ENCODE data around the gene PLEKHD1. TPM values are rescaled to one million over a fixed set of nuclear protein-coding genes. Genes with fewer than 3 reads are reported as not detected.
"Not testable (repeated sequence)": the region's sequence is repeated elsewhere in the genome, so short reads cannot be mapped to it uniquely, and the experiment has no call there.

PLEKHD1 gene
- total RNA-seq, 4 donors from 2014 or later, result 0.13 to 2.4 (median 1.8) TPM

GRCh38 chr14:69493038-69493437 lies 8.5 kb downstream of the PLEKHD1 start:
- no peak for TF ChIP-seq POLR2A (IDR thresholded peaks at IDR 0.05)
- TF ChIP-seq, protein P1, sequence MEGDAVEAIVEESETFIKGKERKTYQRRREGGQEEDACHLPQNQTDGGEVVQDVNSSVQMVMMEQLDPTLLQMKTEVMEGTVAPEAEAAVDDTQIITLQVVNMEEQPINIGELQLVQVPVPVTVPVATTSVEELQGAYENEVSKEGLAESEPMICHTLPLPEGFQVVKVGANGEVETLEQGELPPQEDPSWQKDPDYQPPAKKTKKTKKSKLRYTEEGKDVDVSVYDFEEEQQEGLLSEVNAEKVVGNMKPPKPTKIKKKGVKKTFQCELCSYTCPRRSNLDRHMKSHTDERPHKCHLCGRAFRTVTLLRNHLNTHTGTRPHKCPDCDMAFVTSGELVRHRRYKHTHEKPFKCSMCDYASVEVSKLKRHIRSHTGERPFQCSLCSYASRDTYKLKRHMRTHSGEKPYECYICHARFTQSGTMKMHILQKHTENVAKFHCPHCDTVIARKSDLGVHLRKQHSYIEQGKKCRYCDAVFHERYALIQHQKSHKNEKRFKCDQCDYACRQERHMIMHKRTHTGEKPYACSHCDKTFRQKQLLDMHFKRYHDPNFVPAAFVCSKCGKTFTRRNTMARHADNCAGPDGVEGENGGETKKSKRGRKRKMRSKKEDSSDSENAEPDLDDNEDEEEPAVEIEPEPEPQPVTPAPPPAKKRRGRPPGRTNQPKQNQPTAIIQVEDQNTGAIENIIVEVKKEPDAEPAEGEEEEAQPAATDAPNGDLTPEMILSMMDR (IDR thresholded peaks at IDR 0.05), result no peak
- no peak for DNase-seq (ENCODE audit: low spot score in 2 of 2)
- 67 to 78% methylated on average over 4 of the region's 4 CpGs for WGBS, 2 donors
- H3K4me3 ChIP-seq (ENCODE audit: low read depth, poor library complexity, severe bottlenecking), result no peak overlapping the region
- intact Hi-C loops (cut with DNase I; ENCODE audit: low total_unique reads), result no loop called here

- no peak overlapping the region for H3K4me3 ChIP-seq (ENCODE audit: low read depth, poor library complexity, severe bottlenecking)
- TF ChIP-seq POLR2A (IDR thresholded peaks at IDR 0.05), result no peak
- TF ChIP-seq, protein P1 (IDR thresholded peaks at IDR 0.05), result no peak
- WGBS, 2 donors, result 55 to 64% methylated on average over 3 of the region's 3 CpGs
- no peak for DNase-seq (ENCODE audit: low spot score in 2 of 2)
- intact Hi-C loops (cut with DNase I; ENCODE audit: low total_unique reads), result no loop called here
These were observed 9.3 kb downstream of the PLEKHD1 start for GRCh38 chr14:69493791-69494190.

- TF ChIP-seq, protein P1 (IDR thresholded peaks at IDR 0.05), result no peak
- no peak for TF ChIP-seq POLR2A (IDR thresholded peaks at IDR 0.05)
These were observed 10.9 kb downstream of the PLEKHD1 start for GRCh38 chr14:69495341-69495921.

GRCh38 chr14:69497866-69498265 lies 13.3 kb downstream of the PLEKHD1 start:
- DNase-seq (ENCODE audit: low spot score in 2 of 2); intact Hi-C loops (cut with DNase I; ENCODE audit: low total_unique reads); H3K4me3 ChIP-seq (ENCODE audit: low read depth, poor library complexity, severe bottlenecking): not testable (repeated sequence)
- 93 to 97% methylated on average over 4 of the region's 4 CpGs for WGBS, 2 donors

More at GRCh38 chr14:69495341-69495921, 10.9 kb downstream of the PLEKHD1 start:
- intact Hi-C loops (cut with DNase I; ENCODE audit: low total_unique reads), result no loop called here
- 90% methylated on average over 5 of the region's 5 CpGs for WGBS, 2 donors
- H3K4me3 ChIP-seq (ENCODE audit: low read depth, poor library complexity, severe bottlenecking), result no peak overlapping the region
- DNase-seq (ENCODE audit: low spot score in 2 of 2), result no peak

DNA sequence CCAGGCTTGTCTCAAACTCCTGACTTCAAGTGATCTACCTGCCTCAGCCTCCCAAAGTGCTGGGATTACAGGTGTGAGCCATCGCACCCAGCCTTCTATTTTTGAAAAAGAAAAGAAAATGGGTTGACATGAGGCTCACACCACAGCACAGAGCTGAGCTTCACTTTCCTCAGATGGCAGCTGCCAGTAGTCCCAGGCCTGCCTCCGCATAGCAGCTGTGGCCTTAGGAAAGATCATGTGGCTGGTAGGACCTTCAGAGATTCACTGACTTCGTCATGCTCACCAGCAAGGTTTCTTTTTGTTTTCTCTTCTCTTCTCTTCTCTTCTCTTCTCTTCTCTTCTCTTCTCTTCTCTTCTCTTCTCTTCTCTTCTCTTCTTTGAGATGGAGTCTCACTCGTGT lies 13.8 kb downstream of the PLEKHD1 start:
- 94 to 95% methylated on average over 4 of the region's 4 CpGs for WGBS, 2 donors
- intact Hi-C loops (cut with DNase I; ENCODE audit: low total_unique reads); H3K4me3 ChIP-seq (ENCODE audit: low read depth, poor library complexity, severe bottlenecking); DNase-seq (ENCODE audit: low spot score in 2 of 2): not testable (repeated sequence)

- TF ChIP-seq, protein P1 (IDR thresholded peaks at IDR 0.05), result no peak
- TF ChIP-seq POLR2A (IDR thresholded peaks at IDR 0.05), result no peak
- intact Hi-C loops (cut with DNase I; ENCODE audit: low total_unique reads), result no loop called here
- H3K4me3 ChIP-seq (ENCODE audit: low read depth, poor library complexity, severe bottlenecking), result no peak overlapping the region
- WGBS, 2 donors, result 85 to 98% methylated on average over 5 of the region's 5 CpGs
- no peak for DNase-seq (ENCODE audit: low spot score in 2 of 2)
These were observed 14.9 kb downstream of the PLEKHD1 start for GRCh38 chr14:69499436-69499835.

DNA sequence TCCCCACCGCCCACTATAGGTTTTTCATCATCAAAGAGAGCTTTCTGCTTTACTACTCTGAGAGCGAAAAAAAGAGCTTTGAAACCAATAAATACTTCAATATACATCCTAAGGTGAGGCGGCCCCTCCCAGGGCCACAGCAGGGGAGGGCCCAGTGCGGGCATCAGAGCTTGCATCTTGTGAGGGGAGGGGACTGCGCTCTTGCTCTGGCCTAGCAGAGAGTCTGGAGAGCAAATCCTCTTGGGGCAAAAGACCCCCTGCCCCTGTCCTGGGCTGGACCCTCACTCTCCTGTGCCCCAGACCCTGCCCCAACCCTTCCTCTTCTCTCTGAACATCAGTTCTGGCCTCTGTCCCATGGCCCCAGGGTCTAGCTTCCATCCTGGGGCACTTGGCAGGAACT lies 15.6 kb downstream of the PLEKHD1 start:
- no peak for DNase-seq (ENCODE audit: low spot score in 2 of 2)
- intact Hi-C loops (cut with DNase I; ENCODE audit: low total_unique reads), result loop anchor here (10.0 kb wide), 1 partner anchor 815 kb away; no protein-coding TSS in a partner anchor
- no peak overlapping the region for H3K4me3 ChIP-seq (ENCODE audit: low read depth, poor library complexity, severe bottlenecking)
- WGBS, 2 donors, result 82 to 92% methylated on average over 5 of the region's 5 CpGs
- TF ChIP-seq, protein P1 (IDR thresholded peaks at IDR 0.05), result no peak
- TF ChIP-seq POLR2A (IDR thresholded peaks at IDR 0.05), result no peak
